Activated CD4-positive, CD25-positive, alpha-beta regulatory T cell treated with anti-CD3 and anti-CD28 coated beads, Interleukin-2, amount 50 U/mL, for 24 hours (primary cell): ENCODE results near the gene L3MBTL1.

Experiments
- ATAC-seq, 2 donors: fragments of 150-1000 bp; cut with Tn5 transposase; one replicate each; pipeline ENCODE4 v1.10.0; 2021; ENCODE audit warnings: mild to moderate bottlenecking in 1 of 2, moderate library complexity in 1 of 2

The L3MBTL1 gene

DNA sequence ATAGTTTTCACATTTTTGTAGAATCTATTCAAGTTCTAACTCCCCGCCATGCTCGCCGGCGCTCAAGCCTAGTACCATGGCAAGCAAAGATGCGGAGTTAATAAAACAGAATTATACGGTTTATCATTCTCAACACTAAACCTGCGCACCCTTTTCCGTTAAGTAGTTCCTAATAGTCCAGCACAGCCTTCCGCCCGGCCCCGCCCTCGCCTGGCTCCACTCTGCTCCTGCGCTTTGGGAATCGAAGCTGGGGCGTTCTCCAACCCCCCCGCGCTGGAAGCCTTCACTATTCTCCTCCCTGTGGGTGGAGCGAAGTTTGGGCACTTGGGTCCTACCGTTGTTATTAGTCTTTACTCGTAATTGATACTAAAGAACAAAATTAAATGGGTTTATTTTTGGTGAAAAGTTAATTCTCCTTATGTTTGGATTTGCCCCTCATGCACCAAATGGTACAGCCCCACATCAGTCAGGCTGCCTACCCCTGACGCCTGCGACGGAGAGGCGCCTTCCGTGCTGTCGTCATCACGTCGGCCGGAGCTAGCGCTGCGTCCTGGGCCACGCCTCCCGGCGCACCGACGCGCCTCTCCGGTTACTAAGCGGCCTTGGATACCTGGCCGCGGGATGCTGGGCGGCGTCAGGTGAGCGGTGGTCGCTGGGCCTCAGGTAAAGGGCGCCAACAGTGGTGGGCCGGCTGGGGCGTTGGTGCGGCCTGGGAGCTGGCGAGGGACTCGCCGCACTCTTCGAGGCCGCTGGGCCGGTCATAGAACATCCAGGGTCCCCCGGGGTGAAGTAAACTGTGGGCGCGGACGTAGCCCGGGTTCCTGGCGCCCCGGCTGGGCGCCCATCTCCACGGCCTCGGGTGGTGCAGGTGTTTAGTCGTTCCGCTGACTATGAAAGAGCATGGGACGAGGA is 83.2 kb downstream of the L3MBTL1 start, which contains the start of gene IFT52:
Gene IFT52, plus strand, starts transcription at position 546 of the 912 bp plus-strand sequence. CDS start 3,762 bp downstream, outside the sequence.
- peak; percentile 99 for ATAC-seq
